GM19025 (cell line): Measurements from ENCODE around the gene METTL2B.
A peak's percentile ranks its signal among the peaks of the same experiment; 100 is the strongest.
"Not testable (repeated sequence)": the region's sequence is repeated elsewhere in the genome, so short reads cannot be mapped to it uniquely, and the experiment has no call there.

Experiments
- ATAC-seq: cut with Tn5 transposase; IDR thresholded peaks from one replicate; pipeline ENCODE4 v1.9.1; 2021; ENCODE audit warnings: mild to moderate bottlenecking, low read depth, moderate library complexity; ENCODE audit not compliant: unreplicated experiment

The METTL2B gene

GRCh38 chr7:128454808-128455542 lies 21.6 kb upstream of the METTL2B start:
- ATAC-seq = no peak

- ATAC-seq = peak; percentile 89
These were observed 20.8 kb upstream of the METTL2B start, which contains the start of gene HILPDA for GRCh38 chr7:128455543-128456254. Gene HILPDA, plus strand, starts transcription at chr7:128455878. Its CDS starts 1,391 bp downstream, at chr7:128457269.

DNA sequence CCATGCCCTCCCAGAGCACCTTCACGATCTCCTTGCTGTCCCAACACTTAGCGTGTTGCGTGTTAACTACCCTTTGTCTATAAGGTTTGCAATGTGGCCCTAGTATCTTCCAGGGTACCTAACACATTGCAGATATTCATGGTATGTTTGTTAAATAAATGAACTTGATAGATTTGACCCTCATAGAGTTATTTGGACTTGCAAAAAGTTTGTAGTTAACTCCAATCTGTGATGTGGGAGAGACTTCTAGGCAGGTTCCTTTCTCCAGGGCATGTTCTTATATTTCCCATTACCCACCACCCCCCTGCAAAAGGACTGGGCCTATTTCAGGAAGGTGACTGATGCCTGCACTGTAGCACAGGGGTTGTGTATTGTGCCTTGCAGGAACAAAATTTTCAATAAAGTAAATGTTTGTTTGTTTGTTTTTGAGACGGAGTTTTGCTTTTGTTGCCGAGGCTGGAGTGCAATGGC lies 20.3 kb upstream of the METTL2B start:
- peak; percentile 16 for ATAC-seq

GRCh38 chr7:128457385-128457784 lies 19.2 kb upstream of the METTL2B start:
- not testable (repeated sequence) for ATAC-seq

- ATAC-seq = no peak
These were observed 17.6 kb upstream of the METTL2B start for GRCh38 chr7:128458956-128459355.

- ATAC-seq = no peak
These were observed 17.1 kb upstream of the METTL2B start for GRCh38 chr7:128459394-128459878.

DNA sequence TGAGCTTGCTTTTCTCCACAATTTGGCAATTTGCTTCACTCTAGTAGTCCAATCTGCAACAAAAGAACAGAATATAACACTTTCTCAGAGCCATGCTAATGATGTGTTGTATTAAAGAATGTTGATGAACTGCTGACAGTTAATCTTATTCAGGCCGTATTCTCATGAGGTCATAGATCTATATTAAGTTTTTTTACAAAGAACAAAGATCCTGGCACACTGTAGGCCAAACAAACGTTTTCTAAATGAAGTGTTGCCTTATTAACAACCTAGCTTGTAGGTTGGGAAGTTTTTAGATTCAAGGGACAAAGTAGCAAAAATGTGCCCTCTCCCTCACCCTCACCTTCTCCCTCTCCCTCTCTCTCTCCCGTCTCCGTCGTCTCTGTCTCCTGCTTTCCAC lies 14.1 kb upstream of the METTL2B start:
- ATAC-seq = no peak

- ATAC-seq = not testable (repeated sequence)
These were observed 13.2 kb upstream of the METTL2B start for GRCh38 chr7:128463345-128463744.

- ATAC-seq = not testable (repeated sequence)
These were observed 12.6 kb upstream of the METTL2B start for GRCh38 chr7:128463933-128464332.

GRCh38 chr7:128466871-128467270 lies 9.7 kb upstream of the METTL2B start:
- ATAC-seq = not testable (repeated sequence)

DNA sequence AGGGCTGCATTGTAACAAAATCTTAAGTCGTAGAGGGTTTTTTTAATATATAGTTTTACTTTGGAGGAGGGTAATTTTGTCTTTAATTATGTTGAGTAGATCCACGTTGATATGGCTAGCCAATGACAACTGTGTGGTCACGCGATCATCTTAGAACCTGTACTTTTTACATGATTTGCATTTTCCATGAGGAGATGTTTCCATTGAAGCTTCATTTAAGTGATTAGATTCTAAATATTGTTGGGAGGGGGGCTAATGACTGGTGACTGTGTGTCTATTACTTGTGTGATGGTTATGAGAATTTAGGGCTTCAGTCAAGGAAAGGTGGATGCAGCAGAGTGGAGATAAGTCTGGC lies 765 bp downstream of the METTL2B start:
- not testable (repeated sequence) for ATAC-seq

DNA sequence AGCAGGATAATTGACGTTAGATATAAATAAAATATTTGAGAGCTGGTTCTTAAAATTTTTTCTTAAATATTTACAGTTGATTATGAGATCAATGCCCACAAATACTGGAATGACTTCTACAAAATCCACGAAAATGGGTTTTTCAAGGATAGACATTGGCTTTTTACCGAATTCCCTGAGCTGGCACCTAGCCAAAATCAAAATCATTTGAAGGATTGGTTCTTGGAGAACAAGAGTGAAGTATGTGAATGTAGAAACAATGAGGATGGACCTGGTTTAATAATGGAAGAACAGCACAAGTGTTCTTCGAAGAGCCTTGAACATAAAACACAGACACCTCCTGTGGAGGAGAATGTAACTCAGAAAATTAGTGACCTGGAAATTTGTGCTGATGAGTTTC lies 2.5 kb downstream of the METTL2B start:
- ATAC-seq = not testable (repeated sequence)

DNA sequence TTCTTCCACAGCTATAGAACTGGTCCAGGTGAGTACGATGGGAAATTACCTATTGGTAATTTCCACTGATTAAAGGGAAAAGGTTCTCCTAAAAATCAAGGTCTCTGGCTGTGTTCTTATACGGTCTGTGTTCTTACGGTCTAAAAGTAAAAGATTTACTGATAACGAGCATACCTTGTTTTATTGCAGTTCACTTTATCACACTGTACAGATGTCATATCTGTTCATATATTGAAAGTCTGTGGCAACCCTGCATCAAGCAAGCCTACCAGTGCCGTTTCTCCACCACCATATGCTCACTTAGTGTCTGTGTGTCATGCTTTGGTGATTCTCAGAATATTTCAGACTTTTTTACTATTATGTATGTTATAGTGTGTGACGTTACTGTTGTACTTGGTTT lies 11.6 kb downstream of the METTL2B start:
- ATAC-seq = not testable (repeated sequence)

DNA sequence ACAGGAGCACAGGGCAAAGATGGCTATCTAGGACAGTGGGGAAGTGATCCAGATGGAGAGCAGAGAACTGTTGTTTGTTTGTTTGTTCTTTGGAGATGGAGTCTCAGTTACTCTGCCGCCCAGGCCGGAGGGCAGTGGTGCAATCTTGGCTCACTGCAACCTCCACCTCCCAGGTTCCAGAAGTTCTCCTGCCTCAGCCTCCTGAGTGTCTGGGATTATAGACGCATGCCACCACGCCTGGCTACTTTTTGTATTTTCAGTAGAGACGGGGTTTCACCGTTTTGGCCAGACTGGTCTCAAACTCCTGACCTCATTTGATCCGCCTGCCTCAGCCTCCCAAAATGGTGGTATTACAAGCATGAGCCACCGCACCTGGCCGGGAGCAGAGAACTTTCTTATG lies 20.9 kb downstream of the METTL2B start:
- ATAC-seq = no peak

DNA sequence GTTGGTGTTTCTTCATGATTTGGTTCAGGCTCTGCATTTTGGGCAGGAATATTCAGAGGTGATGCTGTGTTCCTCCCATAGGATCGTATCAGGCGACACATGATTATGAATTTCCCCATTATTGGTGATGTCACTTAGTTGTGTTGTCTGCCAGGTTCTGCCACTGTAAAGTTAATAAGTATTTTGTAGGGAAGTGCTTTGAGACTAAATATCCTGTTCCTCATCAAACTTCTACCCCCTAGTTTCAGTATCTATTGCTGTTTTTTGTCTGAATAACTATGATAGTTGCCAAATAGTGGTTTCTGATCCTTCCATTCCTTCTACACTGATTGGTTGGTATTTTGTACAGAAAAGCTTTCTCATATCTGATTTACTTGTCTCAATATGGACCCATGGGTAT lies 28.9 kb downstream of the METTL2B start:
- not testable (repeated sequence) for ATAC-seq

GRCh38 chr7:128506819-128507218 lies 30.3 kb downstream of the METTL2B start:
- ATAC-seq = peak; percentile 34

DNA sequence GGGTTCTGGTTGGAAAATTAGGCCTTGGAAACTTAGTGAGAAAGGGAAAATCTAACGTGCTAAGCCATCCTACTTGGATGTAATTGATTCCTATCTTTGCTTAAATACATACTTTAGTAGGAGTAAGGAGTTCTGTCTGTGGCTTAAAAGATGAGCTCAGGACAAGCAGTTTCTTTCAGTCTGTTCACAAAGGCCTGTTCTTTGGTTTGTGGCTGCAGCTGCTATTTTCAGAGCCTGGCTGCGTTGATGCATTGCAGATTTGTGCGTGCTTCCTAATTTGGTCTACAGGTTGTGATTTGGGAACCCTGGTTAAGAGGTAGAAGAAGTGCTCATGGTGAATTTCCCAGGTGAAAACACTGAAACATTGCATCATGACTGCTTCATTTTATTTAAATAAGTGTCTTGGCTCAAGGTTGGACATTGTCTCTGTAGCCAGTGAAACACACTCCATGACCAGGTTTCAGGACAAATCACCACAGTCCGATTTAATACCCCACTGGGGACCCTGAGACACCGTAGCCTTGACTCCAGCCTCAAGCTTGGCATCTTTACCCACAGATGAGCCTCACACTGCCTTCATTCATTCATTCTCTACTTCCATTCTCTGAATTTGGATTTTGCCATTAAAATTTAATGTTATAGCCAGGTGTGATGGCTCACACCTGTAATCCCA lies 30.9 kb downstream of the METTL2B start:
- ATAC-seq = peak; percentile 47

DNA sequence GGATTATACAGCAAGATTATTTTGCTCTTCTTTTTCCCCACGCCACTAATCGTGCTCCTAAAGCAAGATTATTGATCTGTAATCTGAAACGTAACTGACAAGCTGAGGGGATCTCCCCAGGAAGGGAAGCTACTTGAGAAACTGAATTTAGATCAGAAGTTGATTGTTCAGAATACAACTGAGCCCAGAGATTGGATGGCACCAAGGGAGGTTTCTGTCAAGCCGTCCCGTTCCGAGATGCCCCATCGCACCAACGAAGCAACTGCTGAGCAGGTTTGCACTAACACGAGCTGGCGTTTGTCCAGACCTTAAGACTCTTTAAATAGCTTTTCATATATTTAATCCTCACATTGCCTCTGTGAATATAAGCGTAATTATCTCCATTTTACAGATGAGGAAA lies 35.1 kb downstream of the METTL2B start:
- not testable (repeated sequence) for ATAC-seq

DNA sequence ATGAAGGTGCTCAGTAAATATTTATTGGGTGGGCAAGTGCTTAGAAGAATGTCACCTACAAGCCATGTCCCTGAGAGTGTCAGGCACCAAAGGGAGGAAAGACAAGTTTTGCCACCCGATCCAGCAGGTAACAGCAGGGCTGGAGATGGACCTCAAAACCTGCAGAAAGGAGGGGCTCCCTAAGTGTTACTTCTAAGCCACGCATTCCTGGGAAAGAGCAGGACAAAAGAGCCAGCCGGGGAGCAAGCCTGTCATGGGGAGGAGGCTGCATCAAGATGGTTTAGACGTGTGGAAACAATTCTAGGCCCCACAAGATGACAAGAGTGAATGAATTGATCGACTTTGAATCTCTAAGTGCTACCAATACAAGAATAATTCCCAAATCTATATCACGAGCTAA lies 38.7 kb downstream of the METTL2B start:
- ATAC-seq = not testable (repeated sequence)

DNA sequence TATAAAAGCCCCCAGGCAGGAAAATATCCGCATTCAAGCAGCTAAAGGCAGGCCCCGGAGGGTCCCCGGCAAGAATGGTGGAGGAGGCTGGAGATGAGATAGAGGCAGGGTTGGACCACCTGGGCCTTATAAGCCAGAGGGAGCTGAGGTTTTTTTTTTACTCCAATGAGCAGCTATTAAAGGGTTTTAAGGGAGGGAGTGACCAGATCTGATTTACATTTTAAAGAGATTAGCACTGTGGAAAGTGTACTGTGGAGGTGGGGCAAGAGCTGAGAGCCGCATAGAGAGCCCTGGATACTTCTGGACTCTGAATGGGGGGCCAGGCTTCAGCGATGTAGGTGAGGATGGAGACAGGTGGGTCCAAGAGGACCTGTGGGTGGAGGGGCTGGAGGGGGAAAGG lies 40.5 kb downstream of the METTL2B start:
- ATAC-seq = not testable (repeated sequence)
